Neural cell (in vitro differentiated cells): ENCODE data around the gene CEP120.
"Not testable (repeated sequence)": the region's sequence is repeated elsewhere in the genome, so short reads cannot be mapped to it uniquely, and the experiment has no call there.

ENCODE experiments used
- EP300 ChIP-seq: fragments of 450-650 bp; conservative IDR thresholded peaks from 2 replicates; pipeline ENCODE4 v1.6.1; 2014; ENCODE audit warnings: antibody characterized with exemption, mild to moderate bottlenecking, moderate library complexity; ENCODE audit not compliant: poor library complexity, severe bottlenecking
- SMC3 ChIP-seq: fragments of 450-650 bp; conservative IDR thresholded peaks from 2 replicates; pipeline ENCODE4 v1.6.1; 2014; ENCODE audit warnings: antibody characterized with exemption, mild to moderate bottlenecking, moderate library complexity; ENCODE audit not compliant: poor library complexity
- TAF1 ChIP-seq: IDR thresholded peaks from 2 replicates; pipeline ENCODE4 v1.6.1; 2012; ENCODE audit warnings: low read depth

GRCh38 chr5:123400870-123401291 lies 22.3 kb downstream of the CEP120 start:
- TF ChIP-seq EP300, TAF1, SMC3: not testable (repeated sequence)
